A673 (cell line): ENCODE data around the gene CLEC16A. TPM values are rescaled to one million over a fixed set of nuclear protein-coding genes. Genes with fewer than 3 reads are reported as not detected.

Source experiments
- BruUV-seq: library from RNA; stranded (reverse); fragments of 400-500 nt; replicated peaks from 2 replicates; lab custom pipeline; 2021; lab: Mats Ljungman, UMichigan
- CTCF ChIA-PET: fragments of 300-600 bp; sonication (Branson Sonifier 250); formaldehyde crosslinking; loops from one replicate; lab custom pipeline; 2022; ENCODE audit warnings: antibody characterized with exemption; lab: Charles Lee
- POLR2A ChIA-PET: fragments of 300-600 bp; sonication (Branson Sonifier 250); formaldehyde crosslinking; loops from one replicate; lab custom pipeline; 2022; ENCODE audit warnings: antibody characterized with exemption; ENCODE audit not compliant: low non-redundant PET; lab: Charles Lee
- DNase-seq: peaks from one replicate; pipeline ENCODE4 v3.0.0-alpha.2; 2015; ENCODE audit warnings: low spot score
- H3K27ac ChIP-seq: fragments of 200-600 bp; sonication (generic); 2 replicates; pipeline ENCODE4 v1.5.1; 2016; ENCODE audit warnings: mixed run types, low read depth, mild to moderate bottlenecking, mixed read lengths, antibody characterized with exemption, low read length; ENCODE audit not compliant: poor library complexity, severe bottlenecking
- H3K27me3 ChIP-seq: fragments of 200-600 bp; sonication (generic); replicated peaks from 2 replicates; pipeline ENCODE4 v1.6.1; 2017; ENCODE audit warnings: mixed run types, low read depth, mild to moderate bottlenecking, mixed read lengths, antibody characterized with exemption, low read length; ENCODE audit not compliant: insufficient read depth, poor library complexity
- H3K36me3 ChIP-seq: fragments of 200-600 bp; sonication (generic); 2 replicates; pipeline ENCODE4 v1.6.1; 2016; ENCODE audit warnings: mixed run types, mild to moderate bottlenecking, mixed read lengths, antibody characterized with exemption, low read length; ENCODE audit not compliant: insufficient read depth, poor library complexity, severe bottlenecking
- H3K4me1 ChIP-seq: fragments of 200-600 bp; sonication (generic); 2 replicates; pipeline ENCODE4 v1.6.1; 2017; ENCODE audit warnings: mixed run types, mild to moderate bottlenecking, mixed read lengths, antibody characterized with exemption, low read length; ENCODE audit not compliant: insufficient read depth, poor library complexity, severe bottlenecking
- H3K4me3 ChIP-seq: fragments of 200-600 bp; sonication (generic); 2 replicates; pipeline ENCODE4 v1.5.1; 2016; ENCODE audit warnings: low read depth, mixed run types, mild to moderate bottlenecking, mixed read lengths, low read length; ENCODE audit not compliant: poor library complexity, severe bottlenecking
- H3K9me3 ChIP-seq: fragments of 200-600 bp; sonication (generic); 2 replicates; pipeline ENCODE4 v1.6.1; 2016; ENCODE audit warnings: mixed run types, low read depth, mild to moderate bottlenecking, mixed read lengths, antibody characterized with exemption, low read length; ENCODE audit not compliant: poor library complexity, severe bottlenecking
- EZH2 ChIP-seq: fragments of 200-600 bp; sonication (generic); IDR thresholded peaks from 2 replicates; pipeline ENCODE4 v1.6.1; 2017; ENCODE audit warnings: borderline replicate concordance, low read depth, mild to moderate bottlenecking, mixed read lengths, antibody characterized with exemption, low read length; ENCODE audit not compliant: poor library complexity, severe bottlenecking
- intact Hi-C: fragments of 100-400 bp; cut with micrococcal nuclease; formaldehyde crosslinking; loops from one replicate; pipeline ENCODE4 v1.10.0; 2022; ENCODE audit not compliant: unreplicated experiment
- total RNA-seq: library from RNA; stranded (reverse); gene quantifications from 2 replicates; pipeline ENCODE4 v1.2.3, GENCODE V29; 2021
- TF ChIP-seq, protein P1 (sequence below): fragments of 300-800, 200-600 bp; sonication (generic); conservative IDR thresholded peaks from 2 replicates; pipeline ENCODE4 v1.5.1; 2017; ENCODE audit warnings: low read depth, mild to moderate bottlenecking, antibody characterized with exemption, low read length, moderate library complexity, mixed read lengths

The CLEC16A gene
- total RNA-seq, 1 experiment from 2014 or later: 23.4 TPM

GRCh38 chr16:11177578-11178160 is 233.3 kb downstream of the CLEC16A start:
- no peaks in the 10 kb centered on the region for H3K36me3 ChIP-seq
- no peak overlapping the region for H3K4me3 ChIP-seq
- intact Hi-C loops: no loop called here
- no peak for TF ChIP-seq EZH2
- TF ChIP-seq, protein P1, sequence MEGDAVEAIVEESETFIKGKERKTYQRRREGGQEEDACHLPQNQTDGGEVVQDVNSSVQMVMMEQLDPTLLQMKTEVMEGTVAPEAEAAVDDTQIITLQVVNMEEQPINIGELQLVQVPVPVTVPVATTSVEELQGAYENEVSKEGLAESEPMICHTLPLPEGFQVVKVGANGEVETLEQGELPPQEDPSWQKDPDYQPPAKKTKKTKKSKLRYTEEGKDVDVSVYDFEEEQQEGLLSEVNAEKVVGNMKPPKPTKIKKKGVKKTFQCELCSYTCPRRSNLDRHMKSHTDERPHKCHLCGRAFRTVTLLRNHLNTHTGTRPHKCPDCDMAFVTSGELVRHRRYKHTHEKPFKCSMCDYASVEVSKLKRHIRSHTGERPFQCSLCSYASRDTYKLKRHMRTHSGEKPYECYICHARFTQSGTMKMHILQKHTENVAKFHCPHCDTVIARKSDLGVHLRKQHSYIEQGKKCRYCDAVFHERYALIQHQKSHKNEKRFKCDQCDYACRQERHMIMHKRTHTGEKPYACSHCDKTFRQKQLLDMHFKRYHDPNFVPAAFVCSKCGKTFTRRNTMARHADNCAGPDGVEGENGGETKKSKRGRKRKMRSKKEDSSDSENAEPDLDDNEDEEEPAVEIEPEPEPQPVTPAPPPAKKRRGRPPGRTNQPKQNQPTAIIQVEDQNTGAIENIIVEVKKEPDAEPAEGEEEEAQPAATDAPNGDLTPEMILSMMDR: no peak
- DNase-seq: no peak
- H3K4me1 ChIP-seq: no peaks in the 10 kb centered on the region
- ChIA-PET CTCF (no interaction called here), POLR2A (no interaction called here)
- no peaks in the 10 kb centered on the region for H3K27me3 ChIP-seq
- H3K27ac ChIP-seq: no peak overlapping the region
- no peaks in the 10 kb centered on the region for H3K9me3 ChIP-seq
- BruUV-seq: no TSS peak

DNA sequence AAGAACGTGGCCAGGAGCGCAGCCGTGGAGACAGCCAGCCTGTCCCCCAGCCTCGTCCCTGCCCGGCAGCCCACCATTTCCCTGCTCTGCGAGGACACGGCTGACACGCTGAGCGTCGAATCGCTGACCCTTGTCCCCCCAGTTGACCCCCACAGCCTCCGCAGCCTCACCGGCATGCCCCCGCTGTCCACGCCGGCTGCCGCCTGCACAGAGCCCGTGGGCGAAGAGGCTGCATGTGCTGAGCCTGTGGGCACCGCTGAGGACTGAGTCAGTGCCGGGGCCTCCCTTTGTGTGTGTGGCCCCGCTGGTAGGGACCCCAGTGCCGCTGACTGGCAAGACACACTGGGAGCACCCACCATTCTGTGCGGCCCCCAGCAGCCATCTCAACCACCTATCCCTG is 234.1 kb downstream of the CLEC16A start:
- H3K27ac ChIP-seq: no peak overlapping the region
- no peaks in the 10 kb centered on the region for H3K36me3 ChIP-seq
- H3K4me1 ChIP-seq: no peaks in the 10 kb centered on the region
- DNase-seq: no peak
- POLR2A ChIA-PET: no interaction called here
- TF ChIP-seq, protein P1: no peak
- no peak for TF ChIP-seq EZH2
- intact Hi-C loops: no loop called here
- no peak overlapping the region for H3K4me3 ChIP-seq
- H3K27me3 ChIP-seq: no peaks in the 10 kb centered on the region
- no peaks in the 10 kb centered on the region for H3K9me3 ChIP-seq
- CTCF ChIA-PET: no interaction called here
- no TSS peak for BruUV-seq

- Histone ChIP-seq H3K4me1 (no peaks in the 10 kb centered on the region), H3K27ac (no peak overlapping the region), H3K36me3 (no peaks in the 10 kb centered on the region), H3K4me3 (no peak overlapping the region), H3K9me3 (no peaks in the 10 kb centered on the region), H3K27me3 (no peaks in the 10 kb centered on the region)
- intact Hi-C loops: no loop called here
- POLR2A ChIA-PET: no interaction called here
- DNase-seq: no peak
- TF ChIP-seq EZH2: no peak
- TF ChIP-seq, protein P1: no peak
- BruUV-seq: no TSS peak
- CTCF ChIA-PET: no interaction called here
These were observed 235.2 kb downstream of the CLEC16A start for GRCh38 chr16:11179574-11179973.
